Measurements from ENCODE around the gene MGMT. TPM values are rescaled to one million over a fixed set of nuclear protein-coding genes. Genes with fewer than 3 reads are reported as not detected.

The MGMT gene
- total RNA-seq, 6 experiments from 2014 or later, result 8.9 to 18.0 (median 10.0) TPM

- DNase-seq, result no peak
- H3K4me1 Mint-ChIP-seq (ENCODE audit: low read depth), result no peaks in the 10 kb centered on the region
- peaks cover 2% of the 10 kb centered on the region; the same call in 1 of the 2 replicates for H3K27me3 Mint-ChIP-seq (ENCODE audit: insufficient read depth)
- H3K36me3 Mint-ChIP-seq (ENCODE audit: low read depth), result peaks cover 22% of the 10 kb centered on the region
- peaks cover 60% of the 10 kb centered on the region for H3K9me3 Mint-ChIP-seq
- H3K4me3 Mint-ChIP-seq, result no peak overlapping the region
- no peak overlapping the region for H3K27ac Mint-ChIP-seq
- TF ChIP-seq CTCF (IDR thresholded peaks at IDR 0.05), result no peak
Observed at GRCh38 chr10:129675027-129675769, 208.2 kb downstream of the MGMT start.

- H3K27me3 Mint-ChIP-seq (ENCODE audit: insufficient read depth), result peaks cover 2% of the 10 kb centered on the region; the same call in 1 of the 2 replicates
- no peak overlapping the region for H3K27ac Mint-ChIP-seq
- no peak for DNase-seq
- peaks cover 63% of the 10 kb centered on the region for H3K9me3 Mint-ChIP-seq
- H3K36me3 Mint-ChIP-seq (ENCODE audit: low read depth), result peaks cover 22% of the 10 kb centered on the region
- H3K4me1 Mint-ChIP-seq (ENCODE audit: low read depth), result no peaks in the 10 kb centered on the region
- no peak overlapping the region for H3K4me3 Mint-ChIP-seq
- no peak for TF ChIP-seq CTCF (IDR thresholded peaks at IDR 0.05)
Observed at GRCh38 chr10:129676014-129676413, 209.0 kb downstream of the MGMT start.

- no peak overlapping the region for H3K4me3 Mint-ChIP-seq
Observed at GRCh38 chr10:129677377-129677927, 210.4 kb downstream of the MGMT start.

GRCh38 chr10:129678186-129678585 is 211.1 kb downstream of the MGMT start:
- Mint-ChIP-seq H3K27ac (no peak overlapping the region), H3K9me3 (peaks cover 59% of the 10 kb centered on the region), H3K27me3 (ENCODE audit: insufficient read depth) (peaks cover 2% of the 10 kb centered on the region; the same call in 1 of the 2 replicates), H3K4me3 (no peak overlapping the region), H3K36me3 (ENCODE audit: low read depth) (peaks cover 22% of the 10 kb centered on the region), H3K4me1 (ENCODE audit: low read depth) (no peaks in the 10 kb centered on the region)
- no peak for DNase-seq
- TF ChIP-seq CTCF (IDR thresholded peaks at IDR 0.05), result no peak

More at GRCh38 chr10:129677377-129677927, 210.4 kb downstream of the MGMT start:
- no peak overlapping the region for H3K27ac Mint-ChIP-seq
- peaks cover 22% of the 10 kb centered on the region for H3K36me3 Mint-ChIP-seq (ENCODE audit: low read depth)
- no peak for DNase-seq
- peaks cover 2% of the 10 kb centered on the region; the same call in 1 of the 2 replicates for H3K27me3 Mint-ChIP-seq (ENCODE audit: insufficient read depth)
- peaks cover 66% of the 10 kb centered on the region for H3K9me3 Mint-ChIP-seq
- H3K4me1 Mint-ChIP-seq (ENCODE audit: low read depth), result no peaks in the 10 kb centered on the region
- TF ChIP-seq CTCF (IDR thresholded peaks at IDR 0.05), result no peak

- peaks cover 2% of the 10 kb centered on the region; the same call in 1 of the 2 replicates for H3K27me3 Mint-ChIP-seq (ENCODE audit: insufficient read depth)
Observed at GRCh38 chr10:129679207-129679606, 212.2 kb downstream of the MGMT start.

More at GRCh38 chr10:129679207-129679606, 212.2 kb downstream of the MGMT start:
- H3K9me3 Mint-ChIP-seq, result peaks cover 56% of the 10 kb centered on the region
- H3K4me1 Mint-ChIP-seq (ENCODE audit: low read depth), result no peaks in the 10 kb centered on the region
- no peak overlapping the region for H3K4me3 Mint-ChIP-seq
- no peak for DNase-seq
- peaks cover 22% of the 10 kb centered on the region for H3K36me3 Mint-ChIP-seq (ENCODE audit: low read depth)
- TF ChIP-seq CTCF (IDR thresholded peaks at IDR 0.05), result no peak
- no peak overlapping the region for H3K27ac Mint-ChIP-seq

All from HFFc6 (cell line).